HG02763 (cell line): ENCODE results near the gene EVC.
"Not testable (repeated sequence)": the region's sequence is repeated elsewhere in the genome, so short reads cannot be mapped to it uniquely, and the experiment has no call there.

Source experiments
- ATAC-seq: cut with Tn5 transposase; IDR thresholded peaks from one replicate; pipeline ENCODE4 v1.9.1; 2021; ENCODE audit warnings: mild to moderate bottlenecking, moderate library complexity; ENCODE audit not compliant: unreplicated experiment

EVC gene

GRCh38 chr4:5809216-5809776 is 98.3 kb downstream of the EVC start:
- ATAC-seq: no peak

- ATAC-seq: no peak
Measured at GRCh38 chr4:5810151-5810550, 99.2 kb downstream of the EVC start.

DNA sequence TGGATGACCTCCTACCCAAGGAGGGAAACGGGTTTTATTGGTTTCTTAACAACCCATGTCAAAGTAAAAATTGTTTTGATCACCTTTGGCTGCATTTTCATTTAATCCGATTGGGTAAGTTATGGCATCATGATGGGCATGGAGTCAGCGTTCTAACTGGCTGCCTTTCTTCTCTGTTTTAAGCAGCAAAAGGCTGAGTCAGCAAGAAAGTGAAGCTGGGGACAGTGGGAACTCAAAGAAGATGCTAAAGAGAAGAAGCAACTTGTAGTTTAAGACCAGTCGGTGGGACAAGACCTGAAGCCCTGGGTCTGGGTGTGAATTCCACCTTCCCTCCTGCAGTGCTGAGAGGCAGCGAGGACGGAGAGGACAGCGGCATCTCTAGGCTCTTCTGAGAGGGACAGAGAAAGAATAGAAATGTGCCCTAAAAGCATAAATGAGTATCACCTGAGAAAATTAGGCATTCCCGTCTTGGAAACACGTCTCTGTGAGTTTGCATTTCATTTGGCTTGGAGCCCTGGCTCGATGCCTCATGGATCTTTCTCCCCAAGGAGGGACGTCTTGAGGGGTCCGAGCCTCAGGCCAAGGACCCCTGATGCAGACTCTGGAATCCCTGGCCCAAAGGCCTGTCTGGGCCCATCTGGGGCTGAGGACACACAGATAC is 99.9 kb downstream of the EVC start:
- no peak for ATAC-seq

- ATAC-seq: not testable (repeated sequence)
Measured at GRCh38 chr4:5812057-5812456, 101.1 kb downstream of the EVC start.

DNA sequence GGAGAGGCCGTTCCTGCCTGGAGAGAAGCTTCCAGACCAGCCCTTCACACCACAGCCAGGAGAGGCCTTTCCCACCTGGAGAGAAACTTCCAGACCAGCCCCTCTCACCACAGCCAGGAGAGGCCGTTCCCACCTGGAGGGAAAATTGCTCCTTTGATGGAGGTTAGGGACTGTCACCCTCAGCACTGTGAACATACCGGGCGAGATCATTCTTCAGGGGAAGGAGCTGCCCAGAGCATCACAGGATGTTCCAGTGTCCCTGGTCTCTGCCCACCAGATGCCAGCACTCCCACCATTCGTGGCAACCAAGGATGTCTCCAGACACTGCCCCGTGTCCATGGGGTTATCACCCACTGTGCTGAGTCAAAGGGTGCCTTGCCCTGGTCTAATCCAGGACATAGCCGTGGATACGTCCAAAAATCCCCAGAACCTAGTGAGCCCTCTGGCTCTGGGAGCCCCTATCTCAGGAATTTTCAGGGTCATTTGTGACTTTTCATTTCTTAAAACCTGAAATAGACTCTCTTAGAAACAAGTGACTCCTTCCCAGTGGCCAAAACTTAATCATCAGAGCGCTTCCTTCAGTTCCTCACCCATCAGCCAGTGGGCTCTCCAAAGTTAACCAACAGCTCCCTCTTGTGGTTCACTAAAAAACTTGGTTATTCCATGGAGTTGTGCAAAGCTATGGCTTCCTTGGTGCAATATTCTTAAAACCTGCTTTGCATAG is 101.7 kb downstream of the EVC start:
- no peak for ATAC-seq

DNA sequence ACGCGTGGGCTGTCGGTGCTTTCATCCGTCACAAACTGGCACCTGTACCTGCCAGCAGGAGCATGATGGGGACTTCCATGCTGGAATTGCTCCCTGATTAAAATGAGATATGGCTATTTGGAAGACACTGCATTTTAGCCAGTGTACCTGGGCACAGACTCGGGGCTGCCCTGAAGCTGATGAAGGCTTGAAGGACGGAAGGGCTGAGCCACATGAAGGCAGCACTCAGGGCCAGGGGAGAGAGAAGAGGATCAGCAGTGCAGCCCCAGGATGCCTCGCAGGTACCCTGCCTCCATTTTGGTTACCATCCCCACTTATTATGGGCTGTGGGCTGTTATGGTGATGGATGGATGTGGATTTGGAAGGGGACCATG is 102.9 kb downstream of the EVC start:
- ATAC-seq: no peak

DNA sequence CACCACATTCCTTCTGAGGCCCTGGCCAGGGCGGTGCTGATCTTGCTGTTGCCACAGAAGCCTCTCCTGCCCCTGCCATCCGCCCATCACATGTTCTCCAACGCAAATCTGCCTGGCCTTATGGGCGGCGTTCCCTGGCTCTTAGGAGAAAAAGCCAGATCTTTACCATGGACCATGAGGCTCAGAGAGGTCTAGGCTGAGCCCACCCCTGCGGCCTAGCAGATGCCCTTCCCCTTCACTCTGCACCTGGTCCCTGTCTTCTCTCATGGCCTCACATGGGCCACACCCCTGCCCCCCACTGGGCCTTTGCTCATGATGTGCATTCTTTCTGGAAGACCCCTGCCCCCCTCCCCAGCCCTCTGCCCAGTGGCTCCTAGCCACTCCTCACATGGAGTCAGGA is 103.4 kb downstream of the EVC start:
- no peak for ATAC-seq

DNA sequence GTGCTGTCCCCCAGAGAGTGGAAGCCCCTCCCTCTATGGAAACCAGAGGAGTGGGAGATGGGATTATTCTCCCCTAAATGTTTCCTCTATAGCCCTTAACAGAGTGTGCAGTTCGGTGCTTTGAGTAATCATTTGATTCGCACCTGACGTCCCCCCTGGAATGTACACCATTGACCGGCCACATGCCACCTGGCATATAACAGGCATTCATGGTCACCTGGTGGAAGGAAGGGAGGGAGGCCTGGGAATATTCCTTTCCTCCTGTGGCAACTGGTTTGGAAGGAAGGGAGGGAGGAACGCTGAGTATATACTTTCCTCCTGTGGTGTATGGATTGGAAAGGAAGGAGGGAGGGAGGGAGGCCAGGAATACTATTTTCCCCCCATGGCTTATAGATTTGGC is 104.6 kb downstream of the EVC start:
- no peak for ATAC-seq

- ATAC-seq: no peak
Measured at GRCh38 chr4:5816101-5816500, 105.1 kb downstream of the EVC start.

GRCh38 chr4:5816851-5817375 is 105.9 kb downstream of the EVC start:
- ATAC-seq: no peak

- no peak for ATAC-seq
Measured at GRCh38 chr4:5821665-5822358, 110.8 kb downstream of the EVC start.

DNA sequence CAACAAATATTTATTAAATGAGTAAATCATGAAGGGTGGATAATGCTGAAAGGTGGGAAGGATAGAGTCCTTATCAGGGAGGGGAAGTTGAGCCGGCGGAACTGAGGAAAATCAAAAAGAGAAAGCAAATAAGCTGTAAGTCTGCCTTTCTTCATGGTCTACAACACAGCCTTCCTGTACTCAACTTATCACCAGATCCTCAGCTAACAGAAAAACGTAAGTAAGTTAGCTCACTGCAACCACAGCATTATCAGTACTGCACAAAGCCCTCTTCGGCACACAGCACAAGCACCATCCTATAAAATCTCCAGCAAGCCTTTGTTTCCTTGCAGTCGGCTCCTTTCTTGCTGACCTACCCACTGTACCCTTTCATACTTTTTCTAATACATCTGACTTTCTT is 111.6 kb downstream of the EVC start:
- no peak for ATAC-seq

DNA sequence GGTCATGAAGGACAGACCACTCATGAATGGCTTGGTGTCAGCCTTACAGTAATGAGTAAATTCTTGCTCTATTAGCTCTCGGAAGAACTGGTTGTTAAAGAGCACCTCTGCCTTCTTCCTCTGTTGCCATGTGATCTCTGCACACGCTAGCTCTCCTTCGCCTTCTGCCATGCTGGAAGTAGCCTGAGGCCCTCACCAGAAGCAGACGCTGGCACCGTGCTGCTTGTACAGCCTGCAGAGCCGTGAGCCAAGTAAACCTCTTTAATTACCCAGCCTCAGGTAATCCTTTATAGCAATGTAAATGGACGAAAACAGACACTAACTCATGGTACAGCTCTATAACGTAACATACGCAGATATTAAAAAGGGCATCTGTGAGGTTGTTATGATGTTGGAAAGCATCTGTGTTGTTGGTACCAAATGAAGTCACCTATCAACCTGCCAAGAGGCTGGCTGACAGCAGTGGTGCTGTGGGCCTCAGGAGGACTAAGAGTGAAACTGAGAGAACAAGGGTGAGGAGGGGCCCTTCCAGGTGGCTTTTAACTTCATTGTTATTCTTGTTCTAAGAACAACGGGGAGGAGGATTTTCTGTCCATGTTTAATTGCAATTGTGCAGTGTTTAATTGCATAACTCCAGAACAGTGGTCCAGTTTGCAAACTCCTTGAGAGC is 112.7 kb downstream of the EVC start:
- no peak for ATAC-seq

DNA sequence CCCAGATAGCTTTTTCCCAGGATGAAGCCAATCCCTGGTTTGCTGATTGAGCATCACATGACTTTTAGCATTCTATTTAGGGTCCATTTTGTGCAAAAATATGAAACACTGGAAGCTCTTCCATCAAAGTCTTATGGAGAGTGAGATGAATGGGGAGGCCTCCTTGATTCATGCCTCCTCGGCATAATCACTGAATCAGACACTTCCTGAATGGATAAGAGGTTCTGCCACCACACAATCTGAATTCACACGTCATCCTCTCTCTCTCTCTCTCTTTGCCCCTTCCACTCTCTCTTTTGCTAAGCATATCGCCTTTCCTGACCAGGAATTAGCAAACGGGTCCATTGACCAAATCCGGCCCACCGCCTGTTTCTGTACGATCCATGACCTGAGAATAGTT is 113.2 kb downstream of the EVC start:
- ATAC-seq: no peak

GRCh38 chr4:5824635-5825034 is 113.6 kb downstream of the EVC start:
- ATAC-seq: no peak

DNA sequence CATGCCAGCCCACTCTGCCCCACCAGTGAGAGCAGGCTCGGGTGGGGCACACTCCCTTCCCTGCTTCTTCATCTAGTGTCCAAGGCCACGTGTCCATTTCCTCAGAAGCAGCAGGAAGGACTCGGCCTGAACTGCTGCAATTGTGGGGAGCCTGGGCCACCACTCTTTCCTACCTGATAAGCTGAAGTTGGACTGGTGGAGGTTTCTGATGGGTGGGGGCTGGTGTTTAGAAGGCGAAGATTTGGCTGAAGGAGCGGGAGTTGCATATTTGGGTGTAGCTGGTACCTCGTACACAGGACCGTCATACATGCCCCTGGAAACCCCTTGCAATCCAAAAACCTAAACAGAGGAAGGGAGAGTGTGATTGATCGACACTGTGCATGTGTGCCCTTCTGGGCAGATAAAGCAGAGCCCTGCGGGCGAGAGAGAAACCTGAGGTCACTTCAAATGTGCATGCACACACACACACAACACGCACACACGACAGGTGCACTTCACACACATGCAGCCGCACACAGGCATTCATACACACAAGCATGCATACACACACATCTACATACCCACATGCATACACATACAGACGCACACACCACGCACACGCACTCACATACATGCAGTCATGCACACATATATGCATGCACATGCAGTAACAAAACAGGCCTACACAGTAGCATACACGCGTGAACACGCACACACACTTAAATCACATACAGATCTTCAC is 114.5 kb downstream of the EVC start:
- no peak for ATAC-seq

- no peak for ATAC-seq
Measured at GRCh38 chr4:5826437-5827107, 115.6 kb downstream of the EVC start.

GRCh38 chr4:5827108-5828004 is 116.4 kb downstream of the EVC start:
- no peak for ATAC-seq

- ATAC-seq: no peak
Measured at GRCh38 chr4:5828005-5828391, 117.0 kb downstream of the EVC start.
